Neural progenitor cell (in vitro differentiated cells): ENCODE results near the gene ATXN7. TPM values are rescaled to one million over a fixed set of nuclear protein-coding genes. Genes with fewer than 3 reads are reported as not detected.

Source experiments
- DNase-seq: peaks from one replicate; pipeline ENCODE4 v3.0.0-alpha.2; 2016; ENCODE audit warnings: low spot score
- H2AFZ ChIP-seq: fragments of 200-600 bp; sonication (generic); replicated peaks from 2 replicates; pipeline ENCODE4 v1.6.1; 2016; ENCODE audit warnings: antibody characterized with exemption
- H3F3A ChIP-seq: fragments of 200-600 bp; sonication (generic); 2 replicates; pipeline ENCODE4 v1.6.1; 2016; ENCODE audit warnings: antibody characterized with exemption, low read depth
- H3K27ac ChIP-seq: fragments of 200-600 bp; sonication (generic); 2 replicates; pipeline ENCODE4 v1.5.1; 2016; ENCODE audit warnings: mild to moderate bottlenecking
- H3K27me3 ChIP-seq: fragments of 200-600 bp; sonication (generic); 2 replicates; pipeline ENCODE4 v1.6.1; 2016; ENCODE audit warnings: mild to moderate bottlenecking, moderate library complexity
- H3K36me3 ChIP-seq: fragments of 200-600 bp; sonication (generic); 2 replicates; pipeline ENCODE4 v1.5.1; 2016
- H3K4me1 ChIP-seq: fragments of 200-600 bp; sonication (generic); 2 replicates; pipeline ENCODE4 v1.6.1; 2016; ENCODE audit warnings: mixed run types
- H3K4me2 ChIP-seq: fragments of 200-600 bp; sonication (generic); 2 replicates; pipeline ENCODE4 v1.6.1; 2016
- H3K4me3 ChIP-seq: fragments of 200-600 bp; sonication (generic); 2 replicates; pipeline ENCODE4 v1.5.1; 2016
- H3K79me2 ChIP-seq: fragments of 200-600 bp; sonication (generic); 2 replicates; pipeline ENCODE4 v1.6.1; 2016; ENCODE audit warnings: low read depth
- H3K9ac ChIP-seq: fragments of 200-600 bp; sonication (generic); 2 replicates; pipeline ENCODE4 v1.6.1; 2016
- H3K9me3 ChIP-seq: fragments of 200-600 bp; sonication (generic); 2 replicates; pipeline ENCODE4 v1.5.1; 2016; ENCODE audit warnings: low read depth
- H4K20me1 ChIP-seq: fragments of 200-600 bp; sonication (generic); 2 replicates; pipeline ENCODE4 v1.6.1; 2016; ENCODE audit warnings: low read depth
- H3K27ac Mint-ChIP-seq: 3 replicates; pipeline ENCODE4 v1.8.0; 2021; ENCODE audit warnings: mixed read lengths
- H3K27me3 Mint-ChIP-seq: 2 replicates; pipeline ENCODE4 v1.8.0; 2022; ENCODE audit warnings: low read depth, mild to moderate bottlenecking, inconsistent platforms, moderate library complexity, mixed read lengths; ENCODE audit not compliant: insufficient read depth
- H3K36me3 Mint-ChIP-seq: 3 replicates; pipeline ENCODE4 v1.8.0; 2021; ENCODE audit warnings: mixed read lengths
- H3K4me1 Mint-ChIP-seq: 3 replicates; pipeline ENCODE4 v1.8.0; 2021; ENCODE audit warnings: mixed read lengths
- H3K4me3 Mint-ChIP-seq: 3 replicates; pipeline ENCODE4 v1.8.0; 2021; ENCODE audit warnings: mild to moderate bottlenecking, moderate library complexity, mixed read lengths
- H3K9me3 Mint-ChIP-seq: 3 replicates; pipeline ENCODE4 v1.8.0; 2020; ENCODE audit warnings: mixed read lengths
- EZH2 ChIP-seq: fragments of 200-600 bp; sonication (generic); IDR thresholded peaks from 2 replicates; pipeline ENCODE4 v1.6.1; 2017; ENCODE audit warnings: antibody characterized with exemption, mild to moderate bottlenecking, moderate library complexity
- EZH2phosphoT487 ChIP-seq: fragments of 200-600 bp; sonication (generic); IDR thresholded peaks from 2 replicates; pipeline ENCODE4 v1.6.1; 2017; ENCODE audit warnings: antibody characterized with exemption
- total RNA-seq: library from RNA; depleted of rRNA; stranded (reverse); fragments of >200 nt; gene quantifications from 2 replicates; pipeline ENCODE4 v1.2.3, GENCODE V29; 2015; ENCODE audit warnings: low replicate concordance
- TF ChIP-seq, protein P1 (sequence below): fragments of 200-600 bp; sonication (generic); IDR thresholded peaks from 2 replicates; pipeline ENCODE4 v1.5.1; 2017; ENCODE audit warnings: antibody characterized with exemption, mild to moderate bottlenecking

ATXN7 gene
- total RNA-seq, 1 donor from 2014 or later = 30.4 TPM

DNA sequence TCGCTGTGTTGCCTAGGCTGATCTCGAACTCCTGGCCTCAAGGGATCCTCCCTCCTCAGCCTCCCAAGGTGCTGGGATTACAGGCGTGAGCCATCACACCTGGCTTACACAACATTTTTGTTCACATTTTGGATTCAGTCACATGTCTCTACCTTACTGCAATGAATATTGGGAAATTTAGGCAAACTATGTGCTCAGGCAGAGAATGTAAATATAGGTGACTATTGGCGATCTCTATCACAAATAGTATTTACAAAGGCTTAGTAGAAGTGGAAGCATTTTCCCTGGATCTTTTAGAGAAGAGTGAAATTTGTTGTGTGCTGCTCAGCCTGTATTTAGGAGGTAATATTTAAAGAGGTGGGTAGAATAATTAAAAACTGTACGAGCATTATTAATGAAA, 27.9 kb downstream of the ATXN7 start:
- peaks cover 7% of the 10 kb centered on the region for H3K4me1 Mint-ChIP-seq
- no peak overlapping the region for H3K27ac ChIP-seq
- H4K20me1 ChIP-seq = peaks cover 17% of the 10 kb centered on the region
- no peak overlapping the region for H2AFZ ChIP-seq
- H3K79me2 ChIP-seq = peaks cover 30% of the 10 kb centered on the region
- H3K4me2 ChIP-seq = no peak overlapping the region
- peaks cover 4% of the 10 kb centered on the region for H3K36me3 Mint-ChIP-seq
- peaks cover 2% of the 10 kb centered on the region for H3K27me3 Mint-ChIP-seq
- H3K4me1 ChIP-seq = peaks cover 17% of the 10 kb centered on the region
- H3K9me3 ChIP-seq = no peaks in the 10 kb centered on the region
- no peak overlapping the region for H3K27ac Mint-ChIP-seq
- H3K4me3 Mint-ChIP-seq = no peak overlapping the region
- H3K9me3 Mint-ChIP-seq = no peaks in the 10 kb centered on the region
- no peaks in the 10 kb centered on the region for H3K27me3 ChIP-seq
- H3K4me3 ChIP-seq = no peak overlapping the region
- TF ChIP-seq EZH2 (no peak), EZH2phosphoT487 (no peak)
- TF ChIP-seq, protein P1, sequence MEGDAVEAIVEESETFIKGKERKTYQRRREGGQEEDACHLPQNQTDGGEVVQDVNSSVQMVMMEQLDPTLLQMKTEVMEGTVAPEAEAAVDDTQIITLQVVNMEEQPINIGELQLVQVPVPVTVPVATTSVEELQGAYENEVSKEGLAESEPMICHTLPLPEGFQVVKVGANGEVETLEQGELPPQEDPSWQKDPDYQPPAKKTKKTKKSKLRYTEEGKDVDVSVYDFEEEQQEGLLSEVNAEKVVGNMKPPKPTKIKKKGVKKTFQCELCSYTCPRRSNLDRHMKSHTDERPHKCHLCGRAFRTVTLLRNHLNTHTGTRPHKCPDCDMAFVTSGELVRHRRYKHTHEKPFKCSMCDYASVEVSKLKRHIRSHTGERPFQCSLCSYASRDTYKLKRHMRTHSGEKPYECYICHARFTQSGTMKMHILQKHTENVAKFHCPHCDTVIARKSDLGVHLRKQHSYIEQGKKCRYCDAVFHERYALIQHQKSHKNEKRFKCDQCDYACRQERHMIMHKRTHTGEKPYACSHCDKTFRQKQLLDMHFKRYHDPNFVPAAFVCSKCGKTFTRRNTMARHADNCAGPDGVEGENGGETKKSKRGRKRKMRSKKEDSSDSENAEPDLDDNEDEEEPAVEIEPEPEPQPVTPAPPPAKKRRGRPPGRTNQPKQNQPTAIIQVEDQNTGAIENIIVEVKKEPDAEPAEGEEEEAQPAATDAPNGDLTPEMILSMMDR = no peak
- H3F3A ChIP-seq = no peaks in the 10 kb centered on the region
- H3K9ac ChIP-seq = no peak overlapping the region
- no peaks in the 10 kb centered on the region for H3K36me3 ChIP-seq
- no peak for DNase-seq

DNA sequence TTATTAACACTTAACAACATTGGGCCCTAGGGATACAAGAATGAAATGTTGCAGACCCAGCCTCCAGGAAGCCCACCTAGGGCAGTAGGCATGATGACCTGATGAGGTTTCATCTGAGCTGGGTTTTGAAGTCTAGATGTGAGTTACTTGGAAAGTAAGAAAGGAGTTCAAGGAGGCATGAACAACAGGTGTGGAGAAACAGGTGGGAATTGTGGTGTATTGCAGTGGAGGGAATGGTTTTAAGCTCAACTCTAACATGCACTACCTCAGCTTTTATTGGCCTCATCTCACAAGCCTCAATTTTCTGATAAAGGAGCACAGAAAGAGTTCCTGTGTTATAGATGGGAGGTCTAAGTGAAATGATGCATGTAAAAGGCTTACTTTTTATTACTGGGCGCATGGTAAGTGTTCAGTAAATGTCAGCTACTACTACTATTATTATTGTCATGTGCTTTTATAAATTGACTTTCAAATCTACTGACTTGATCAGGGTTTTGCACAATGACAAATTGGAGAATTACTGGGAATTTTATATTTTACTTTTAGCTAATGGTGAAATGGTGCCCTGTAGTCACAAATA, 29.2 kb downstream of the ATXN7 start:
- H3K27me3 ChIP-seq = no peaks in the 10 kb centered on the region
- no peak overlapping the region for H3K9ac ChIP-seq
- H3K36me3 Mint-ChIP-seq = peaks cover 4% of the 10 kb centered on the region
- H4K20me1 ChIP-seq = peaks cover 12% of the 10 kb centered on the region
- H3F3A ChIP-seq = no peaks in the 10 kb centered on the region
- H3K9me3 ChIP-seq = no peaks in the 10 kb centered on the region
- no peak overlapping the region for H2AFZ ChIP-seq
- H3K27me3 Mint-ChIP-seq = peaks cover 2% of the 10 kb centered on the region
- H3K4me3 Mint-ChIP-seq = no peak overlapping the region
- no peak overlapping the region for H3K27ac Mint-ChIP-seq
- H3K79me2 ChIP-seq = peaks cover 35% of the 10 kb centered on the region
- no peaks in the 10 kb centered on the region for H3K36me3 ChIP-seq
- H3K4me1 Mint-ChIP-seq = peaks cover 7% of the 10 kb centered on the region
- DNase-seq = no peak
- no peak overlapping the region for H3K4me3 ChIP-seq
- no peaks in the 10 kb centered on the region for H3K9me3 Mint-ChIP-seq
- H3K4me2 ChIP-seq = no peak overlapping the region
- no peak overlapping the region for H3K27ac ChIP-seq
- TF ChIP-seq EZH2 (no peak), EZH2phosphoT487 (no peak)
- TF ChIP-seq, protein P1 = no peak
- H3K4me1 ChIP-seq = peaks cover 17% of the 10 kb centered on the region

DNA sequence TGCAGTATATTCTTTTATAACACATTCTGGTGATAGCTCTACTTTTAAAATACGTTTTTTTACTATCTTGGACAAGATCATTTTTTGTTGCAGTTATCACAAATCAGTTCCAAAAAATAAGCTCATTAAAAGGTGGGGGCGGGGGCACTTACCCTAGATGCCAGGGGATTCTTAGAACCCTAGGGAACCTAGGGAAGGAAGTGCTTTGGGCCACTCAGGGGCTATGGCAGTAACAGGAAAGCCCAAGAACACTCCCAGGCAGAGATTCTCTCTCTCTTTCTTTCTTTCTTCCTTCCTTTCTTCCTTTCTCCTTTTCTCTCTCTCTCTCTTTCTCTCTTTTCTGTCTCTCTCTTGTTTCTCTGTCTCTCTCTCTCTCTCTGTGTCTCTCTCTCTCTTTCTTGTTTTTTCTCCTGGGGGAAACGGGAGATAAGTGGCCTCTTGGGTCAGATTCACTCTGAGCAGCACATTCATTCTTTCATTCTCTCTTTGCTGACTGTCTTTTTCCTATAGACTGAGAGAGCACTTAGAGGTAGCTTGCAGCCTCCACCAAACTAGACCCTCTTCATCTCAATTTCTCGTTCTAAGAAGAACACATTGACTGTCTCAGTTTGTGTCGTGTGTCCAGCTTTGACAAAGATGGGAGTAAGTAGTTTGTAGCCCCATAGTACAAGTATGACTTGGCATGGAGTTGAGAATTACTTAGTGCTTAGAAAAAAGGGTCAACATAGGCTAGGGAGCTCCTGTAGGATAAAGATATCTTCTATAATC, 31.9 kb downstream of the ATXN7 start:
- TF ChIP-seq EZH2 (no peak), EZH2phosphoT487 (no peak)
- TF ChIP-seq, protein P1 = no peak
- Histone ChIP-seq H3F3A (no peaks in the 10 kb centered on the region), H3K4me2 (no peak overlapping the region), H3K9ac (no peak overlapping the region), H3K27me3 (no peaks in the 10 kb centered on the region), H3K36me3 (no peaks in the 10 kb centered on the region), H3K79me2 (peaks cover 27% of the 10 kb centered on the region), H2AFZ (no peak overlapping the region), H3K9me3 (no peaks in the 10 kb centered on the region), H4K20me1 (peaks cover 4% of the 10 kb centered on the region), H3K4me3 (no peak overlapping the region), H3K4me1 (peaks cover 17% of the 10 kb centered on the region), H3K27ac (no peak overlapping the region)
- H3K4me1 Mint-ChIP-seq = peaks cover 7% of the 10 kb centered on the region
- peaks cover 2% of the 10 kb centered on the region for H3K27me3 Mint-ChIP-seq
- H3K36me3 Mint-ChIP-seq = peaks cover 11% of the 10 kb centered on the region
- no peaks in the 10 kb centered on the region for H3K9me3 Mint-ChIP-seq
- no peak overlapping the region for H3K4me3 Mint-ChIP-seq
- no peak overlapping the region for H3K27ac Mint-ChIP-seq
- DNase-seq = no peak
